SK-N-SH (cell line): ENCODE data around the gene BRME1. TPM values are rescaled to one million over a fixed set of nuclear protein-coding genes. Genes with fewer than 3 reads are reported as not detected.

ENCODE experiments used
- CTCF ChIA-PET: fragments of 300-600, 350-600 bp; formaldehyde crosslinking; extraction: SDS; loops from one replicate; lab custom pipeline; 2021; lab: Yijun Ruan, JAX
- POLR2A ChIA-PET: fragments of 350-600 bp; sonication (Branson Sonifier 250); formaldehyde crosslinking; extraction: SDS; loops from one replicate; lab custom pipeline; 2020; ENCODE audit warnings: antibody characterized with exemption, inconsistent platforms; lab: Yijun Ruan, JAX
- DNase-seq: peaks from one replicate; pipeline ENCODE4 v3.0.0; 2012
- H2AFZ ChIP-seq: fragments of 200-600 bp; sonication (generic); 2 replicates; pipeline ENCODE4 v1.8.1; 2016; ENCODE audit warnings: antibody characterized with exemption, mild to moderate bottlenecking, low read depth
- H3F3A ChIP-seq: fragments of 200-600 bp; sonication (generic); replicated peaks from 2 replicates; pipeline ENCODE3; 2016; ENCODE audit warnings: antibody characterized with exemption, mild to moderate bottlenecking; ENCODE audit not compliant: insufficient read depth
- H3K27ac ChIP-seq, 2 experiments: fragments of 200-500 bp in 1 of 2; fragments of 200-600 bp in 1 of 2; sonication (Bioruptor generic) in 1 of 2; sonication (generic), shearing (Covaris generic) in 1 of 2; 2 replicates each; pipeline versions ENCODE4 v1.5.1 to v1.6.1; 2014 to 2016; ENCODE audit warnings: low read depth in 2 of 2, inconsistent platforms in 1 of 2, low read length in 1 of 2, mild to moderate bottlenecking in 1 of 2, mixed read lengths in 1 of 2
- H3K27me3 ChIP-seq: fragments of 200-600 bp; sonication (generic), shearing (Covaris generic); 2 replicates; pipeline ENCODE4 v1.6.1; 2016; ENCODE audit warnings: mixed run types; ENCODE audit not compliant: insufficient read depth
- H3K36me3 ChIP-seq, 2 experiments: fragments of 200-500 bp in 1 of 2; fragments of 200-600 bp in 1 of 2; sonication (Bioruptor generic) in 1 of 2; sonication (generic) in 1 of 2; replicated peaks in 1 of 2; 2 replicates each; pipeline versions ENCODE3 to v1.5.1; 2014 to 2016; ENCODE audit warnings: low read length in 1 of 2, mild to moderate bottlenecking in 1 of 2; ENCODE audit not compliant: insufficient read depth in 2 of 2, control insufficient read depth in 1 of 2
- H3K4me1 ChIP-seq, 2 experiments: fragments of 200-500 bp in 1 of 2; fragments of 200-600 bp in 1 of 2; sonication (Bioruptor generic) in 1 of 2; sonication (generic), shearing (Covaris generic) in 1 of 2; 2 replicates each; pipeline versions ENCODE4 v1.5.1 to v1.6.1; 2014 to 2016; ENCODE audit warnings: low read depth in 1 of 2, low read length in 1 of 2, mixed run types in 1 of 2; ENCODE audit not compliant: insufficient read depth in 2 of 2, control insufficient read depth in 1 of 2
- H3K4me2 ChIP-seq: fragments of 200-600 bp; sonication (generic), shearing (Covaris generic); 2 replicates; pipeline ENCODE4 v1.6.1; 2017; ENCODE audit warnings: mixed run types
- H3K4me3 ChIP-seq, 2 experiments: fragments of 200-500 bp in 1 of 2; fragments of 200-600 bp in 1 of 2; sonication (Bioruptor generic) in 1 of 2; sonication (generic), shearing (Covaris generic) in 1 of 2; 2 replicates each; pipeline versions ENCODE4 v1.5.1 to v1.8.1; 2014 to 2016; ENCODE audit warnings: low read depth in 2 of 2, inconsistent platforms in 1 of 2, low read length in 1 of 2, mild to moderate bottlenecking in 1 of 2, mixed read lengths in 1 of 2, moderate library complexity in 1 of 2
- H3K79me2 ChIP-seq: fragments of 200-600 bp; sonication (generic); 2 replicates; pipeline ENCODE4 v1.8.1; 2017; ENCODE audit warnings: mild to moderate bottlenecking; ENCODE audit not compliant: insufficient read depth
- H3K9ac ChIP-seq: fragments of 200-600 bp; sonication (generic); 2 replicates; pipeline ENCODE4 v1.6.1; 2017; ENCODE audit warnings: mixed run types
- H3K9me2 ChIP-seq: fragments of 200-600 bp; sonication (generic); 2 replicates; pipeline ENCODE4 v1.6.1; 2017; ENCODE audit warnings: mixed run types
- H3K9me3 ChIP-seq: fragments of 200-600 bp; sonication (generic); 2 replicates; pipeline ENCODE4 v1.6.1; 2017; ENCODE audit warnings: mixed run types, mild to moderate bottlenecking, moderate library complexity
- H4K20me1 ChIP-seq: fragments of 200-600 bp; sonication (generic); 2 replicates; pipeline ENCODE4 v1.6.1; 2017; ENCODE audit warnings: mild to moderate bottlenecking, mixed run types; ENCODE audit not compliant: insufficient read depth
- CHD2 ChIP-seq: fragments of 150-350 bp; IDR thresholded peaks from 2 replicates; pipeline ENCODE4 v1.6.1; 2018; ENCODE audit warnings: low read length; ENCODE audit not compliant: partially characterized antibody
- EP300 ChIP-seq, 2 experiments: IDR thresholded peaks; 2 replicates each; pipeline versions ENCODE4 v1.4.0 to v1.6.1; 2012; ENCODE audit warnings: borderline replicate concordance in 1 of 2, low read depth in 1 of 2, low read length in 1 of 2
- FOSL2 ChIP-seq: IDR thresholded peaks from 2 replicates; pipeline ENCODE4 v1.4.0; 2012; ENCODE audit warnings: low read depth, mild to moderate bottlenecking, moderate library complexity, borderline replicate concordance
- FOXJ3 ChIP-seq: sonication (generic); formaldehyde crosslinking; IDR thresholded peaks from 2 replicates; pipeline ENCODE4 v1.5.1; 2020; ENCODE audit warnings: mild to moderate bottlenecking, missing genetic modification reagents
- FOXM1 ChIP-seq: IDR thresholded peaks from 2 replicates; pipeline ENCODE4 v1.4.0; 2012; ENCODE audit warnings: low read depth, mild to moderate bottlenecking
- IRF3 ChIP-seq: fragments of 150-350 bp; IDR thresholded peaks from 2 replicates; pipeline ENCODE4 v1.6.1; 2016; ENCODE audit warnings: mild to moderate bottlenecking, low read depth, low read length
- MXI1 ChIP-seq: IDR thresholded peaks from 2 replicates; pipeline ENCODE4 v1.6.1; 2012; ENCODE audit warnings: mild to moderate bottlenecking, low read depth, low read length, improper control_type of control experiment
- NRF1 ChIP-seq: IDR thresholded peaks from 2 replicates; pipeline ENCODE4 v1.6.1; 2012; ENCODE audit warnings: low read depth, mild to moderate bottlenecking, low read length
- POLR2AphosphoS5 ChIP-seq: IDR thresholded peaks from 2 replicates; pipeline ENCODE4 v1.6.1; 2012; ENCODE audit warnings: low read depth, low read length
- RCOR1 ChIP-seq: fragments of 150-350 bp; IDR thresholded peaks from 2 replicates; pipeline ENCODE4 v1.6.1; 2017; ENCODE audit warnings: antibody characterized with exemption, low read length
- SMC3 ChIP-seq: IDR thresholded peaks from 2 replicates; pipeline ENCODE4 v1.6.1; 2012; ENCODE audit warnings: low read depth, low read length, improper control_type of control experiment
- TCF12 ChIP-seq: IDR thresholded peaks from 2 replicates; pipeline ENCODE4 v1.4.0; 2012
- TEAD4 ChIP-seq: IDR thresholded peaks from 2 replicates; pipeline ENCODE4 v1.4.0; 2012; ENCODE audit warnings: mild to moderate bottlenecking, borderline replicate concordance; ENCODE audit not compliant: insufficient read depth
- USF1 ChIP-seq: IDR thresholded peaks from 2 replicates; pipeline ENCODE4 v1.4.0; 2012; ENCODE audit warnings: low read depth, borderline replicate concordance
- WGBS: methylation state at CpG from one replicate; pipeline ENCODE4 v1.1.6; 2017; ENCODE audit warnings: low lambda C conversion rate; 5-methylcytosine and 5-hydroxymethylcytosine counted together
- polyA plus RNA-seq, 3 experiments: library from polyadenylated mRNA; depleted of rRNA; stranded (reverse); fragments of >200 nt; gene quantifications; 2 replicates each; pipeline ENCODE4 v1.2.3, GENCODE V29; 2012
- TF ChIP-seq, protein P1 (sequence below): fragments of 150-350 bp; IDR thresholded peaks from 2 replicates; pipeline ENCODE4 v1.6.1; 2017; ENCODE audit warnings: antibody characterized with exemption, low read length, low read depth, borderline replicate concordance
- TF ChIP-seq, protein P2 (sequence below): IDR thresholded peaks from 2 replicates; pipeline ENCODE4 v1.4.0; 2012; ENCODE audit warnings: low read depth, borderline replicate concordance

BRME1 gene
- polyA plus RNA-seq, 1 of the 3 experiments (the other 2 are of a cell fraction) = 1.5 TPM

- H4K20me1 ChIP-seq = no peaks in the 10 kb centered on the region
- peaks cover 12% of the 10 kb centered on the region; the same call in 1 of the 2 replicates for H3K79me2 ChIP-seq
- POLR2A ChIA-PET = no interaction called here
- peaks cover 15% of the 10 kb centered on the region for H3F3A ChIP-seq
- CTCF ChIA-PET = interaction anchor here (1.0 to 2.2 kb wide), 6 partner anchors 9 to 203 kb away, joined by 3 to 8 read pairs (median 4); partner anchors contain the start of genes IL27RA and MISP3
- peaks cover 0 to 17% of the 10 kb centered on the region in 2 experiments; a peak in 1 of 4 replicates for H3K4me1 ChIP-seq
- H3K4me2 ChIP-seq = no peak overlapping the region
- H3K4me3 ChIP-seq = no peak overlapping the region
- peak overlapping the region in 1 of 2 experiments; percentile 29; a peak in 1 of 4 replicates for H3K27ac ChIP-seq
- DNase-seq = peak; percentile 21
- no peak for TF ChIP-seq CHD2
- no peak for TF ChIP-seq EP300 (IDR thresholded peaks at IDR 0.05; ENCODE audit: borderline replicate concordance in 1 of 2, low read depth in 1 of 2, low read length in 1 of 2)
- no peak for TF ChIP-seq USF1
- no peak for TF ChIP-seq POLR2AphosphoS5
- TF ChIP-seq, protein P1, sequence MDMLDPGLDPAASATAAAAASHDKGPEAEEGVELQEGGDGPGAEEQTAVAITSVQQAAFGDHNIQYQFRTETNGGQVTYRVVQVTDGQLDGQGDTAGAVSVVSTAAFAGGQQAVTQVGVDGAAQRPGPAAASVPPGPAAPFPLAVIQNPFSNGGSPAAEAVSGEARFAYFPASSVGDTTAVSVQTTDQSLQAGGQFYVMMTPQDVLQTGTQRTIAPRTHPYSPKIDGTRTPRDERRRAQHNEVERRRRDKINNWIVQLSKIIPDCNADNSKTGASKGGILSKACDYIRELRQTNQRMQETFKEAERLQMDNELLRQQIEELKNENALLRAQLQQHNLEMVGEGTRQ = no peak
- TF ChIP-seq FOXM1 = no peak
- TF ChIP-seq, protein P2, sequence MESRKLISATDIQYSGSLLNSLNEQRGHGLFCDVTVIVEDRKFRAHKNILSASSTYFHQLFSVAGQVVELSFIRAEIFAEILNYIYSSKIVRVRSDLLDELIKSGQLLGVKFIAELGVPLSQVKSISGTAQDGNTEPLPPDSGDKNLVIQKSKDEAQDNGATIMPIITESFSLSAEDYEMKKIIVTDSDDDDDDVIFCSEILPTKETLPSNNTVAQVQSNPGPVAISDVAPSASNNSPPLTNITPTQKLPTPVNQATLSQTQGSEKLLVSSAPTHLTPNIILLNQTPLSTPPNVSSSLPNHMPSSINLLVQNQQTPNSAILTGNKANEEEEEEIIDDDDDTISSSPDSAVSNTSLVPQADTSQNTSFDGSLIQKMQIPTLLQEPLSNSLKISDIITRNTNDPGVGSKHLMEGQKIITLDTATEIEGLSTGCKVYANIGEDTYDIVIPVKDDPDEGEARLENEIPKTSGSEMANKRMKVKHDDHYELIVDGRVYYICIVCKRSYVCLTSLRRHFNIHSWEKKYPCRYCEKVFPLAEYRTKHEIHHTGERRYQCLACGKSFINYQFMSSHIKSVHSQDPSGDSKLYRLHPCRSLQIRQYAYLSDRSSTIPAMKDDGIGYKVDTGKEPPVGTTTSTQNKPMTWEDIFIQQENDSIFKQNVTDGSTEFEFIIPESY = no peak
- TF ChIP-seq FOSL2 = no peak
- TF ChIP-seq NRF1 = no peak
- no peak for TF ChIP-seq SMC3
- no peak for TF ChIP-seq RCOR1
- TF ChIP-seq TCF12 = no peak
- no peak for TF ChIP-seq MXI1
- no peak for TF ChIP-seq TEAD4
- no peak for TF ChIP-seq IRF3
- TF ChIP-seq FOXJ3 = no peak
- WGBS = 94% methylated on average over 4 of the region's 4 CpGs
- H3K27me3 ChIP-seq = no peaks in the 10 kb centered on the region
- no peaks in the 10 kb centered on the region for H3K9me3 ChIP-seq
- no peak overlapping the region for H3K9ac ChIP-seq
- no peaks in the 10 kb centered on the region for H3K36me3 ChIP-seq
- no peak overlapping the region for H2AFZ ChIP-seq
- H3K9me2 ChIP-seq = no peaks in the 10 kb centered on the region
Measured at GRCh38 chr19:13870873-13871272, 35.0 kb downstream of the BRME1 start.
